ENCODE data around the gene MFAP4.

The MFAP4 gene

DNA sequence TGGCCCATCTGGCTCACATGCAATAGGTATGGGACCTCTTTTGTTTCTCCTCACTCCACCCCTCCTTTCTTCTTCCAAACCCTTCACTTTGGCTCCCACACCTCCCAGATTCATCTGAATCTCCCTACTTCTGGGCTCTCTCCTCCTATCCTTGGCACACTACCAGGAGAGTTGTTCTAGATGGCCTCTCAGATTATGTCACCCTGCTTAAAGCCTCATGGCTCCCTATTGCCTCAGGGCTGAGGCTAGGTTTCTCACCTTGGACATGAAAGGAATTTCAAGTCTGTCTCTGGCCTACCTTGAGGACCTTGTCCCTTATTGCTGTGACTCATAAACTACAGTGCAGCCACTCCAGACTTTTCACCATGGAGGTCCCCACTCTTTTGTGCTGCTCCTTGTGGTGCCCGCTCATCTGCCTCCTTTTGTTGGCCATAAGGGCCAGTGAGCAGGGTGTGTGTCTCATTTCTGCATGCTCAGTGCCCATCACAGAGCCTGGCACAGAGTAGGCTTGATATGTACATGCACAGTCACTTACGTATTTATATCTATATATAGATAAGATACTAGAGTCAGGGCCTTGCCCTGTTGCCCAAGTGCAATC lies 1.0 kb upstream of the MFAP4 start (continued):
- TF ChIP-seq, protein P1, sequence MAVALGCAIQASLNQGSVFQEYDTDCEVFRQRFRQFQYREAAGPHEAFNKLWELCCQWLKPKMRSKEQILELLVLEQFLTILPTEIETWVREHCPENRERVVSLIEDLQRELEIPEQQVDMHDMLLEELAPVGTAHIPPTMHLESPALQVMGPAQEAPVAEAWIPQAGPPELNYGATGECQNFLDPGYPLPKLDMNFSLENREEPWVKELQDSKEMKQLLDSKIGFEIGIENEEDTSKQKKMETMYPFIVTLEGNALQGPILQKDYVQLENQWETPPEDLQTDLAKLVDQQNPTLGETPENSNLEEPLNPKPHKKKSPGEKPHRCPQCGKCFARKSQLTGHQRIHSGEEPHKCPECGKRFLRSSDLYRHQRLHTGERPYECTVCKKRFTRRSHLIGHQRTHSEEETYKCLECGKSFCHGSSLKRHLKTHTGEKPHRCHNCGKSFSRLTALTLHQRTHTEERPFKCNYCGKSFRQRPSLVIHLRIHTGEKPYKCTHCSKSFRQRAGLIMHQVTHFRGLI (tag by site-specific recombination; IDR thresholded peaks at IDR 0.05) = no peak
- TF ChIP-seq PRDM1 (tag by site-specific recombination; IDR thresholded peaks at IDR 0.05) (peak; percentile 58), ZNF132 (tag by site-specific recombination; IDR thresholded peaks at IDR 0.05; ENCODE audit: borderline replicate concordance) (no peak), ZNF610 (tag by site-specific recombination; IDR thresholded peaks at IDR 0.05; ENCODE audit: borderline replicate concordance) (no peak), BCL11A (tag by site-specific recombination; IDR thresholded peaks at IDR 0.05; ENCODE audit: low read depth) (no peak), ZNF707 (tag by site-specific recombination; IDR thresholded peaks at IDR 0.05) (no peak), ZNF521 (tag by site-specific recombination; IDR thresholded peaks at IDR 0.05) (no peak), ZNF660 (tag by site-specific recombination; IDR thresholded peaks at IDR 0.05) (0 out of 2 replicates have a peak, but pooled peaks have one; percentile 31), SP7 (tag by site-specific recombination; IDR thresholded peaks at IDR 0.05) (peak; percentile 39), ZNF654 (tag by site-specific recombination; IDR thresholded peaks at IDR 0.05; ENCODE audit: low read depth) (no peak), ZNF391 (tag by site-specific recombination; IDR thresholded peaks at IDR 0.05; ENCODE audit: borderline replicate concordance, low read depth) (no peak), ZFP41 (tag by site-specific recombination; IDR thresholded peaks at IDR 0.05; ENCODE audit: borderline replicate concordance) (no peak), IKZF3 (tag by site-specific recombination; IDR thresholded peaks at IDR 0.05) (0 out of 2 replicates have a peak, but pooled peaks have one; percentile 7), YY2 (tag by site-specific recombination; IDR thresholded peaks at IDR 0.05) (peak; percentile 18; the same call in 1 of the 2 replicates), ZBTB17 (tag by site-specific recombination; IDR thresholded peaks at IDR 0.05) (peak; percentile 79), ZNF23 (tag by site-specific recombination; IDR thresholded peaks at IDR 0.05; ENCODE audit: borderline replicate concordance) (no peak), ZNF404 (tag by site-specific recombination; IDR thresholded peaks at IDR 0.05) (no peak), ZNF701 (tag by site-specific recombination; IDR thresholded peaks at IDR 0.05) (no peak), GLI2 (tag by site-specific recombination; IDR thresholded peaks at IDR 0.05; ENCODE audit: borderline replicate concordance, low read depth) (no peak), ZNF843 (tag by site-specific recombination; IDR thresholded peaks at IDR 0.05) (no peak), ZNF16 (tag by site-specific recombination; IDR thresholded peaks at IDR 0.05; ENCODE audit: low read depth) (peak; percentile 68; the same call in 1 of the 2 replicates), SP2 (tag by site-specific recombination; IDR thresholded peaks at IDR 0.05) (no peak)
- TF ChIP-seq, protein P2, sequence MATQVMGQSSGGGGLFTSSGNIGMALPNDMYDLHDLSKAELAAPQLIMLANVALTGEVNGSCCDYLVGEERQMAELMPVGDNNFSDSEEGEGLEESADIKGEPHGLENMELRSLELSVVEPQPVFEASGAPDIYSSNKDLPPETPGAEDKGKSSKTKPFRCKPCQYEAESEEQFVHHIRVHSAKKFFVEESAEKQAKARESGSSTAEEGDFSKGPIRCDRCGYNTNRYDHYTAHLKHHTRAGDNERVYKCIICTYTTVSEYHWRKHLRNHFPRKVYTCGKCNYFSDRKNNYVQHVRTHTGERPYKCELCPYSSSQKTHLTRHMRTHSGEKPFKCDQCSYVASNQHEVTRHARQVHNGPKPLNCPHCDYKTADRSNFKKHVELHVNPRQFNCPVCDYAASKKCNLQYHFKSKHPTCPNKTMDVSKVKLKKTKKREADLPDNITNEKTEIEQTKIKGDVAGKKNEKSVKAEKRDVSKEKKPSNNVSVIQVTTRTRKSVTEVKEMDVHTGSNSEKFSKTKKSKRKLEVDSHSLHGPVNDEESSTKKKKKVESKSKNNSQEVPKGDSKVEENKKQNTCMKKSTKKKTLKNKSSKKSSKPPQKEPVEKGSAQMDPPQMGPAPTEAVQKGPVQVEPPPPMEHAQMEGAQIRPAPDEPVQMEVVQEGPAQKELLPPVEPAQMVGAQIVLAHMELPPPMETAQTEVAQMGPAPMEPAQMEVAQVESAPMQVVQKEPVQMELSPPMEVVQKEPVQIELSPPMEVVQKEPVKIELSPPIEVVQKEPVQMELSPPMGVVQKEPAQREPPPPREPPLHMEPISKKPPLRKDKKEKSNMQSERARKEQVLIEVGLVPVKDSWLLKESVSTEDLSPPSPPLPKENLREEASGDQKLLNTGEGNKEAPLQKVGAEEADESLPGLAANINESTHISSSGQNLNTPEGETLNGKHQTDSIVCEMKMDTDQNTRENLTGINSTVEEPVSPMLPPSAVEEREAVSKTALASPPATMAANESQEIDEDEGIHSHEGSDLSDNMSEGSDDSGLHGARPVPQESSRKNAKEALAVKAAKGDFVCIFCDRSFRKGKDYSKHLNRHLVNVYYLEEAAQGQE (tag by site-specific recombination; IDR thresholded peaks at IDR 0.05) = no peak
- TF ChIP-seq, protein P3, sequence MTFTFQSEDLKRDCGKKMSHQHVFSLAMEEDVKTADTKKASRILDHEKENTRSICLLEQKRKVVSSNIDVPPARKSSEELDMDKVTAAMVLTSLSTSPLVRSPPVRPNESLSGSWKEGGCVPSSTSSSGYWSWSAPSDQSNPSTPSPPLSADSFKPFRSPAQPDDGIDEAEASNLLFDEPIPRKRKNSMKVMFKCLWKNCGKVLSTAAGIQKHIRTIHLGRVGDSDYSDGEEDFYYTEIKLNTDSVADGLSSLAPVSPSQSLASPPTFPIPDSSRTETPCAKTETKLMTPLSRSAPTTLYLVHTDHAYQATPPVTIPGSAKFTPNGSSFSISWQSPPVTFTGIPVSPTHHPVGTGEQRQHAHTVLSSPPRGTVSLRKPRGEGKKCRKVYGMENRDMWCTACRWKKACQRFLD (tag by site-specific recombination; IDR thresholded peaks at IDR 0.05) = no peak
- TF ChIP-seq, protein P4, sequence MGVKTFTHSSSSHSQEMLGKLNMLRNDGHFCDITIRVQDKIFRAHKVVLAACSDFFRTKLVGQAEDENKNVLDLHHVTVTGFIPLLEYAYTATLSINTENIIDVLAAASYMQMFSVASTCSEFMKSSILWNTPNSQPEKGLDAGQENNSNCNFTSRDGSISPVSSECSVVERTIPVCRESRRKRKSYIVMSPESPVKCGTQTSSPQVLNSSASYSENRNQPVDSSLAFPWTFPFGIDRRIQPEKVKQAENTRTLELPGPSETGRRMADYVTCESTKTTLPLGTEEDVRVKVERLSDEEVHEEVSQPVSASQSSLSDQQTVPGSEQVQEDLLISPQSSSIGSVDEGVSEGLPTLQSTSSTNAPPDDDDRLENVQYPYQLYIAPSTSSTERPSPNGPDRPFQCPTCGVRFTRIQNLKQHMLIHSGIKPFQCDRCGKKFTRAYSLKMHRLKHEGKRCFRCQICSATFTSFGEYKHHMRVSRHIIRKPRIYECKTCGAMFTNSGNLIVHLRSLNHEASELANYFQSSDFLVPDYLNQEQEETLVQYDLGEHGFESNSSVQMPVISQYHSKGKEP (tag by site-specific recombination; IDR thresholded peaks at IDR 0.05) = no peak
- TF ChIP-seq, protein P5, sequence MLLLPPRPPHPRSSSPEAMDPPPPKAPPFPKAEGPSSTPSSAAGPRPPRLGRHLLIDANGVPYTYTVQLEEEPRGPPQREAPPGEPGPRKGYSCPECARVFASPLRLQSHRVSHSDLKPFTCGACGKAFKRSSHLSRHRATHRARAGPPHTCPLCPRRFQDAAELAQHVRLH (tag by site-specific recombination; IDR thresholded peaks at IDR 0.05) = no peak
- TF ChIP-seq, protein P6, sequence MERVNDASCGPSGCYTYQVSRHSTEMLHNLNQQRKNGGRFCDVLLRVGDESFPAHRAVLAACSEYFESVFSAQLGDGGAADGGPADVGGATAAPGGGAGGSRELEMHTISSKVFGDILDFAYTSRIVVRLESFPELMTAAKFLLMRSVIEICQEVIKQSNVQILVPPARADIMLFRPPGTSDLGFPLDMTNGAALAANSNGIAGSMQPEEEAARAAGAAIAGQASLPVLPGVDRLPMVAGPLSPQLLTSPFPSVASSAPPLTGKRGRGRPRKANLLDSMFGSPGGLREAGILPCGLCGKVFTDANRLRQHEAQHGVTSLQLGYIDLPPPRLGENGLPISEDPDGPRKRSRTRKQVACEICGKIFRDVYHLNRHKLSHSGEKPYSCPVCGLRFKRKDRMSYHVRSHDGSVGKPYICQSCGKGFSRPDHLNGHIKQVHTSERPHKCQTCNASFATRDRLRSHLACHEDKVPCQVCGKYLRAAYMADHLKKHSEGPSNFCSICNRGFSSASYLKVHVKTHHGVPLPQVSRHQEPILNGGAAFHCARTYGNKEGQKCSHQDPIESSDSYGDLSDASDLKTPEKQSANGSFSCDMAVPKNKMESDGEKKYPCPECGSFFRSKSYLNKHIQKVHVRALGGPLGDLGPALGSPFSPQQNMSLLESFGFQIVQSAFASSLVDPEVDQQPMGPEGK (tag by site-specific recombination; IDR thresholded peaks at IDR 0.05) = peak; percentile 3; the same call in 1 of the 2 replicates
- TF ChIP-seq, protein P7, sequence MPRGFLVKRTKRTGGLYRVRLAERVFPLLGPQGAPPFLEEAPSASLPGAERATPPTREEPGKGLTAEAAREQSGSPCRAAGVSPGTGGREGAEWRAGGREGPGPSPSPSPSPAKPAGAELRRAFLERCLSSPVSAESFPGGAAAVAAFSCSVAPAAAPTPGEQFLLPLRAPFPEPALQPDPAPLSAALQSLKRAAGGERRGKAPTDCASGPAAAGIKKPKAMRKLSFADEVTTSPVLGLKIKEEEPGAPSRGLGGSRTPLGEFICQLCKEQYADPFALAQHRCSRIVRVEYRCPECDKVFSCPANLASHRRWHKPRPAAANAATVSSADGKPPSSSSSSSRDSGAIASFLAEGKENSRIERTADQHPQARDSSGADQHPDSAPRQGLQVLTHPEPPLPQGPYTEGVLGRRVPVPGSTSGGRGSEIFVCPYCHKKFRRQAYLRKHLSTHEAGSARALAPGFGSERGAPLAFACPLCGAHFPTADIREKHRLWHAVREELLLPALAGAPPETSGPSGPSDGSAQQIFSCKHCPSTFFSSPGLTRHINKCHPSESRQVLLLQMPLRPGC (tag by site-specific recombination; IDR thresholded peaks at IDR 0.05) = no peak
